IgD-negative memory B cell (primary cell): ENCODE results near the gene FCSK. TPM values are rescaled to one million over a fixed set of nuclear protein-coding genes. Genes with fewer than 3 reads are reported as not detected.
A peak's percentile ranks its signal among the peaks of the same experiment; 100 is the strongest.
"Not testable (repeated sequence)": the region's sequence is repeated elsewhere in the genome, so short reads cannot be mapped to it uniquely, and the experiment has no call there.

Experiments
- H3K27ac Mint-ChIP-seq, 3 donors: one replicate each; pipeline ENCODE4 v1.8.0; 2020 to 2022; ENCODE audit warnings: mild to moderate bottlenecking in 3 of 3, mixed read lengths in 3 of 3, moderate library complexity in 1 of 3
- H3K27me3 Mint-ChIP-seq: one replicate; pipeline ENCODE4 v1.8.0; 2021; ENCODE audit warnings: mixed read lengths
- H3K36me3 Mint-ChIP-seq: one replicate; pipeline ENCODE4 v1.8.0; 2020; ENCODE audit warnings: mild to moderate bottlenecking, mixed read lengths
- H3K4me1 Mint-ChIP-seq, 3 donors: one replicate each; pipeline ENCODE4 v1.8.0; 2020 to 2022; ENCODE audit warnings: mixed read lengths in 3 of 3, mild to moderate bottlenecking in 1 of 3
- H3K4me3 Mint-ChIP-seq, 4 donors: one replicate each; pipeline ENCODE4 v1.8.0; 2020 to 2022; ENCODE audit warnings: mild to moderate bottlenecking in 4 of 4, mixed read lengths in 4 of 4, moderate library complexity in 3 of 4
- H3K9me3 Mint-ChIP-seq, 3 donors: one replicate each; pipeline ENCODE4 v1.8.0; 2020 to 2021; ENCODE audit warnings: mixed read lengths in 3 of 3, mild to moderate bottlenecking in 1 of 3
- polyA plus RNA-seq: library from polyadenylated mRNA; unstranded; fragments of 300-500 nt; fragmentation: Illumina TruSeq; gene quantifications from one replicate; pipeline ENCODE4 v1.2.3, GENCODE V29; 2021

The FCSK gene
- polyA plus RNA-seq, 1 donor from 2014 or later = 4.6 TPM

GRCh38 chr16:70438585-70438968 is 15.8 kb upstream of the FCSK start:
- no peak overlapping the region for H3K27ac Mint-ChIP-seq
- H3K27me3 Mint-ChIP-seq = peaks cover 2% of the 10 kb centered on the region
- H3K36me3 Mint-ChIP-seq = no peaks in the 10 kb centered on the region
- H3K4me3 Mint-ChIP-seq = peak overlapping the region; percentile 80 to 99 (median 94)
- peaks cover 19 to 34% (median 27%) of the 10 kb centered on the region in 3 donors for H3K4me1 Mint-ChIP-seq
- H3K9me3 Mint-ChIP-seq = no peaks in the 10 kb centered on the region

GRCh38 chr16:70438969-70439862 is 15.2 kb upstream of the FCSK start, which contains the start of gene ST3GAL2:
Gene ST3GAL2, minus strand, starts transcription at chr16:70439100. Its CDS starts 40,570 bp downstream, at chr16:70398530.
- H3K9me3 Mint-ChIP-seq = no peaks in the 10 kb centered on the region
- no peaks in the 10 kb centered on the region for H3K36me3 Mint-ChIP-seq
- peak within 1 kb of the TSS; percentile 39 to 95 (median 92) for H3K27ac Mint-ChIP-seq
- H3K4me3 Mint-ChIP-seq = peak within 1 kb of the TSS; percentile 87 to 99 (median 94)
- peaks cover 2% of the 10 kb centered on the region for H3K27me3 Mint-ChIP-seq
- peaks cover 13 to 28% (median 22%) of the 10 kb centered on the region in 3 donors for H3K4me1 Mint-ChIP-seq

GRCh38 chr16:70440009-70440692 is 14.2 kb upstream of the FCSK start:
- H3K27ac Mint-ChIP-seq = peak overlapping the region in 2 of 3 donors; percentile 39 to 82
- H3K27me3 Mint-ChIP-seq = peaks cover 2% of the 10 kb centered on the region
- H3K36me3 Mint-ChIP-seq = no peaks in the 10 kb centered on the region
- H3K4me3 Mint-ChIP-seq = peak overlapping the region; percentile 87 to 99 (median 94)
- H3K4me1 Mint-ChIP-seq = peaks cover 13 to 22% (median 13%) of the 10 kb centered on the region in 3 donors
- H3K9me3 Mint-ChIP-seq = no peaks in the 10 kb centered on the region

GRCh38 chr16:70441406-70441990 is 12.9 kb upstream of the FCSK start:
- Mint-ChIP-seq H3K9me3 (no peaks in the 10 kb centered on the region), H3K27ac (peak overlapping the region in 1 of 3 donors; percentile 39), H3K4me1 (peaks cover 11 to 20% (median 11%) of the 10 kb centered on the region in 3 donors), H3K27me3 (peaks cover 2% of the 10 kb centered on the region), H3K36me3 (no peaks in the 10 kb centered on the region), H3K4me3 (peak overlapping the region in 2 of 4 donors; percentile 39 to 87)

- Mint-ChIP-seq H3K4me1 (peaks cover 9 to 17% (median 11%) of the 10 kb centered on the region in 3 donors), H3K36me3 (no peaks in the 10 kb centered on the region), H3K27me3 (peaks cover 2% of the 10 kb centered on the region), H3K4me3 (no peak overlapping the region), H3K9me3 (no peaks in the 10 kb centered on the region), H3K27ac (no peak overlapping the region)
These were observed 12.1 kb upstream of the FCSK start for GRCh38 chr16:70442344-70442743.

GRCh38 chr16:70444249-70445063 is 9.9 kb upstream of the FCSK start:
- Mint-ChIP-seq H3K4me3 (peak overlapping the region in 2 of 4 donors; percentile 17 to 35), H3K9me3 (no peaks in the 10 kb centered on the region), H3K36me3 (no peaks in the 10 kb centered on the region)

GRCh38 chr16:70448075-70448474 is 6.3 kb upstream of the FCSK start:
- Mint-ChIP-seq H3K4me1 (peaks cover 2 to 4% (median 3%) of the 10 kb centered on the region in 3 donors), H3K27ac (no peak overlapping the region), H3K36me3 (no peaks in the 10 kb centered on the region), H3K27me3 (no peaks in the 10 kb centered on the region), H3K9me3 (no peaks in the 10 kb centered on the region), H3K4me3 (no peak overlapping the region)

More at GRCh38 chr16:70444249-70445063, 9.9 kb upstream of the FCSK start:
- Mint-ChIP-seq H3K27ac (peak overlapping the region in 1 of 3 donors; percentile 63), H3K4me1 (peaks cover 5 to 7% (median 5%) of the 10 kb centered on the region in 3 donors), H3K27me3 (no peaks in the 10 kb centered on the region)

- Mint-ChIP-seq H3K4me1 (peaks cover 9 to 12% (median 10%) of the 10 kb centered on the region in 3 donors), H3K4me3 (peak overlapping the region in 2 of 4 donors; percentile 27 to 47), H3K27ac (peak overlapping the region in 1 of 3 donors; percentile 39)
- H3K36me3 Mint-ChIP-seq, H3K27me3 Mint-ChIP-seq, H3K9me3 Mint-ChIP-seq: not testable (repeated sequence)
These were observed 4.0 kb upstream of the FCSK start for GRCh38 chr16:70450142-70451003.

GRCh38 chr16:70451004-70451340 is 3.4 kb upstream of the FCSK start:
- not testable (repeated sequence) for H3K36me3 Mint-ChIP-seq, H3K27me3 Mint-ChIP-seq, H3K9me3 Mint-ChIP-seq, H3K27ac Mint-ChIP-seq, H3K4me3 Mint-ChIP-seq
- peaks cover 10 to 12% (median 11%) of the 10 kb centered on the region in 3 donors for H3K4me1 Mint-ChIP-seq

GRCh38 chr16:70453117-70453891 is 1.1 kb upstream of the FCSK start:
- peak overlapping the region; percentile 66 to 94 (median 93) for H3K27ac Mint-ChIP-seq
- H3K4me3 Mint-ChIP-seq = peak overlapping the region; percentile 84 to 97 (median 92)
- H3K9me3 Mint-ChIP-seq = no peaks in the 10 kb centered on the region
- H3K27me3 Mint-ChIP-seq = no peaks in the 10 kb centered on the region
- no peaks in the 10 kb centered on the region for H3K36me3 Mint-ChIP-seq
- H3K4me1 Mint-ChIP-seq = peaks cover 10 to 14% (median 11%) of the 10 kb centered on the region in 3 donors

- Mint-ChIP-seq H3K27ac (peak overlapping the region; percentile 66 to 94 (median 93)), H3K4me3 (peak overlapping the region; percentile 84 to 97 (median 92)), H3K36me3 (no peaks in the 10 kb centered on the region), H3K4me1 (peaks cover 10 to 14% (median 10%) of the 10 kb centered on the region in 3 donors), H3K9me3 (no peaks in the 10 kb centered on the region), H3K27me3 (no peaks in the 10 kb centered on the region)
These were observed 538 bp upstream of the FCSK start for GRCh38 chr16:70453892-70454221.

GRCh38 chr16:70455910-70456309 is 1.5 kb downstream of the FCSK start:
- peak overlapping the region in 1 of 3 donors; percentile 81 for H3K27ac Mint-ChIP-seq
- no peaks in the 10 kb centered on the region for H3K36me3 Mint-ChIP-seq
- H3K9me3 Mint-ChIP-seq = no peaks in the 10 kb centered on the region
- H3K4me3 Mint-ChIP-seq = peak overlapping the region in 2 of 4 donors; percentile 30 to 84
- peaks cover 8 to 14% (median 10%) of the 10 kb centered on the region in 3 donors for H3K4me1 Mint-ChIP-seq
- no peaks in the 10 kb centered on the region for H3K27me3 Mint-ChIP-seq
